HepG2 (cell line): Measurements from ENCODE around the gene ATG13. TPM values are rescaled to one million over a fixed set of nuclear protein-coding genes. Genes with fewer than 3 reads are reported as not detected.

Source experiments
- ARNT ChIP-seq: fragments of 450-650 bp; IDR thresholded peaks from 2 replicates; pipeline ENCODE4 v1.6.1; 2017
- ATAD3A ChIP-seq: sonication (generic); formaldehyde crosslinking; IDR thresholded peaks from 2 replicates; pipeline ENCODE4 v1.4.0; 2020; ENCODE audit warnings: missing genetic modification reagents
- HES4 ChIP-seq: sonication (generic); formaldehyde crosslinking; IDR thresholded peaks from 2 replicates; pipeline ENCODE4 v1.9.0; 2021; ENCODE audit warnings: mild to moderate bottlenecking, missing genetic modification reagents, borderline replicate concordance
- MED1 ChIP-seq: sonication (generic); formaldehyde crosslinking; IDR thresholded peaks from 2 replicates; pipeline ENCODE4 v1.4.0; 2020; ENCODE audit warnings: missing genetic modification reagents
- NPAS2 ChIP-seq: sonication (generic); formaldehyde crosslinking; IDR thresholded peaks from 2 replicates; pipeline ENCODE4 v1.8.0; 2022; ENCODE audit warnings: mild to moderate bottlenecking, missing genetic modification reagents, borderline replicate concordance
- RBM22 ChIP-seq: fragments of 200-400 bp; formaldehyde crosslinking; optimal IDR thresholded peaks from 2 replicates; pipeline ENCODE3; 2017; ENCODE audit warnings: mild to moderate bottlenecking, low read length, moderate library complexity
- YY1 ChIP-seq: IDR thresholded peaks from 2 replicates; pipeline ENCODE4 v1.6.1; 2011; ENCODE audit warnings: low read length, low read depth, moderate library complexity, mild to moderate bottlenecking; ENCODE audit not compliant: insufficient read depth, insufficient replicate concordance
- ZFP91 ChIP-seq: sonication (generic); formaldehyde crosslinking; IDR thresholded peaks from 2 replicates; pipeline ENCODE4 v1.9.0; 2022; ENCODE audit warnings: missing genetic modification reagents, mild to moderate bottlenecking, borderline replicate concordance
- ZNF24 ChIP-seq: fragments of 450-650 bp; IDR thresholded peaks from 2 replicates; pipeline ENCODE4 v1.6.1; 2017; ENCODE audit warnings: antibody characterized with exemption, mild to moderate bottlenecking
- ZNF256 ChIP-seq: sonication (generic); formaldehyde crosslinking; conservative IDR thresholded peaks from 2 replicates; pipeline ENCODE4 v1.4.0; 2020; ENCODE audit warnings: missing genetic modification reagents
- ZNF343 ChIP-seq: sonication (generic); formaldehyde crosslinking; IDR thresholded peaks from 2 replicates; pipeline ENCODE4 v1.4.0; 2020; ENCODE audit warnings: mild to moderate bottlenecking, missing genetic modification reagents
- ZNF432 ChIP-seq: sonication (generic); formaldehyde crosslinking; IDR thresholded peaks from 2 replicates; pipeline ENCODE4 v1.5.0; 2020; ENCODE audit warnings: missing genetic modification reagents, mild to moderate bottlenecking, borderline replicate concordance
- ZNF75D ChIP-seq: sonication (generic); formaldehyde crosslinking; IDR thresholded peaks from 2 replicates; pipeline ENCODE4 v1.8.1; 2023; ENCODE audit warnings: missing genetic modification reagents, mild to moderate bottlenecking, borderline replicate concordance
- ZNF782 ChIP-seq: sonication (generic); formaldehyde crosslinking; IDR thresholded peaks from 2 replicates; pipeline ENCODE4 v1.4.0; 2020; ENCODE audit warnings: missing genetic modification reagents, mild to moderate bottlenecking, borderline replicate concordance
- ZNF841 ChIP-seq: sonication (generic); formaldehyde crosslinking; IDR thresholded peaks from 2 replicates; pipeline ENCODE4 v1.8.1; 2023; ENCODE audit warnings: missing genetic modification reagents, borderline replicate concordance
- ZSCAN29 ChIP-seq: sonication (generic); formaldehyde crosslinking; conservative IDR thresholded peaks from 2 replicates; pipeline ENCODE4 v1.4.0; 2020; ENCODE audit warnings: mild to moderate bottlenecking, missing genetic modification reagents
- polyA plus RNA-seq, 8 experiments: library from polyadenylated mRNA; depleted of rRNA in 3 of 8; stranded (reverse) in 7 of 8; unstranded in 1 of 8; fragments of >200 nt; fragmentation: Illumina TruSeq in 4 of 8; extraction: Trizol in 4 of 8; gene quantifications; 2 replicates each; pipeline versions ENCODE4 v1.2.1 to v1.2.3, GENCODE V29; 2011 to 2016; ENCODE audit warnings: low read depth in 4 of 8, missing spikeins in 1 of 8, mixed read lengths in 1 of 8; ENCODE audit not compliant: insufficient read depth in 1 of 8
- total RNA-seq, 5 experiments: library from RNA; depleted of rRNA; stranded (reverse); fragments of >200 nt; fragmentation: Illumina TruSeq; extraction: Trizol; gene quantifications; 2 replicates each; pipeline ENCODE4 v1.2.3, GENCODE V29; 2016; ENCODE audit warnings: low read depth in 1 of 5
- TF ChIP-seq, protein P1 (sequence below): sonication (generic); formaldehyde crosslinking; IDR thresholded peaks from 2 replicates; pipeline ENCODE4 v1.8.0; 2023; ENCODE audit warnings: mild to moderate bottlenecking, missing genetic modification reagents
- TF ChIP-seq, protein P2 (sequence below): sonication (generic); formaldehyde crosslinking; IDR thresholded peaks from 2 replicates; pipeline ENCODE4 v1.5.0; 2020; ENCODE audit warnings: mild to moderate bottlenecking, missing genetic modification reagents
- TF ChIP-seq, protein P3 (sequence below): sonication (generic); formaldehyde crosslinking; conservative IDR thresholded peaks from 2 replicates; pipeline ENCODE4 v1.4.0; 2020; ENCODE audit warnings: missing genetic modification reagents
- TF ChIP-seq, protein P4 (sequence below): sonication (generic); formaldehyde crosslinking; IDR thresholded peaks from 2 replicates; pipeline ENCODE4 v1.5.1; 2020; ENCODE audit warnings: mild to moderate bottlenecking, missing genetic modification reagents, moderate library complexity

Gene ATG13
- total and polyA plus RNA-seq, 2 of the 13 experiments (the other 11 are each of a cell fraction or from before 2014, with no cell fraction given): 55.0 to 77.3 TPM

- TF ChIP-seq ZNF782 (CRISPR knock-in tag) (no peak), ZFP91 (CRISPR knock-in tag) (no peak), ATAD3A (CRISPR knock-in tag) (no peak), ZNF432 (CRISPR knock-in tag) (no peak), YY1 (no peak), RBM22 (no peak), ZNF841 (CRISPR knock-in tag) (no peak), ZNF24 (no peak), ZNF343 (CRISPR knock-in tag) (no peak), ZNF75D (CRISPR knock-in tag) (no peak), NPAS2 (CRISPR knock-in tag) (no peak), ZNF256 (CRISPR knock-in tag) (no peak), ARNT (no peak), HES4 (CRISPR knock-in tag) (0 out of 2 replicates have a peak, but pooled peaks have one; percentile 48), MED1 (CRISPR knock-in tag) (peak; percentile 36; the same call in 1 of the 2 replicates), ZSCAN29 (CRISPR knock-in tag) (no peak)
- TF ChIP-seq, protein P1, sequence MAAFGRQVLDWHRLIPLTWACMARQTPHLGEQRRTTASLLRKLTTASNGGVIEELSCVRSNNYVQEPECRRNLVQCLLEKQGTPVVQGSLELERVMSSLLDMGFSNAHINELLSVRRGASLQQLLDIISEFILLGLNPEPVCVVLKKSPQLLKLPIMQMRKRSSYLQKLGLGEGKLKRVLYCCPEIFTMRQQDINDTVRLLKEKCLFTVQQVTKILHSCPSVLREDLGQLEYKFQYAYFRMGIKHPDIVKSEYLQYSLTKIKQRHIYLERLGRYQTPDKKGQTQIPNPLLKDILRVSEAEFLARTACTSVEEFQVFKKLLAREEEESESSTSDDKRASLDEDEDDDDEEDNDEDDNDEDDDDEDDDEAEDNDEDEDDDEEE (CRISPR knock-in tag): peak; percentile 72; the same call in 1 of the 2 replicates
- TF ChIP-seq, protein P2, sequence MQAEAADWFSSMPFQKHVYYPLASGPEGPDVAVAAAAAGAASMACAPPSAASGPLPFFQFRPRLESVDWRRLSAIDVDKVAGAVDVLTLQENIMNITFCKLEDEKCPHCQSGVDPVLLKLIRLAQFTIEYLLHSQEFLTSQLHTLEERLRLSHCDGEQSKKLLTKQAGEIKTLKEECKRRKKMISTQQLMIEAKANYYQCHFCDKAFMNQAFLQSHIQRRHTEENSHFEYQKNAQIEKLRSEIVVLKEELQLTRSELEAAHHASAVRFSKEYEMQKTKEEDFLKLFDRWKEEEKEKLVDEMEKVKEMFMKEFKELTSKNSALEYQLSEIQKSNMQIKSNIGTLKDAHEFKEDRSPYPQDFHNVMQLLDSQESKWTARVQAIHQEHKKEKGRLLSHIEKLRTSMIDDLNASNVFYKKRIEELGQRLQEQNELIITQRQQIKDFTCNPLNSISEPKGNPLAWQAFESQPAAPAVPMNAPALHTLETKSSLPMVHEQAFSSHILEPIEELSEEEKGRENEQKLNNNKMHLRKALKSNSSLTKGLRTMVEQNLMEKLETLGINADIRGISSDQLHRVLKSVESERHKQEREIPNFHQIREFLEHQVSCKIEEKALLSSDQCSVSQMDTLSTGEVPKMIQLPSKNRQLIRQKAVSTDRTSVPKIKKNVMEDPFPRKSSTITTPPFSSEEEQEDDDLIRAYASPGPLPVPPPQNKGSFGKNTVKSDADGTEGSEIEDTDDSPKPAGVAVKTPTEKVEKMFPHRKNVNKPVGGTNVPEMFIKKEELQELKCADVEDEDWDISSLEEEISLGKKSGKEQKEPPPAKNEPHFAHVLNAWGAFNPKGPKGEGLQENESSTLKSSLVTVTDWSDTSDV (CRISPR knock-in tag): no peak
- TF ChIP-seq, protein P3, sequence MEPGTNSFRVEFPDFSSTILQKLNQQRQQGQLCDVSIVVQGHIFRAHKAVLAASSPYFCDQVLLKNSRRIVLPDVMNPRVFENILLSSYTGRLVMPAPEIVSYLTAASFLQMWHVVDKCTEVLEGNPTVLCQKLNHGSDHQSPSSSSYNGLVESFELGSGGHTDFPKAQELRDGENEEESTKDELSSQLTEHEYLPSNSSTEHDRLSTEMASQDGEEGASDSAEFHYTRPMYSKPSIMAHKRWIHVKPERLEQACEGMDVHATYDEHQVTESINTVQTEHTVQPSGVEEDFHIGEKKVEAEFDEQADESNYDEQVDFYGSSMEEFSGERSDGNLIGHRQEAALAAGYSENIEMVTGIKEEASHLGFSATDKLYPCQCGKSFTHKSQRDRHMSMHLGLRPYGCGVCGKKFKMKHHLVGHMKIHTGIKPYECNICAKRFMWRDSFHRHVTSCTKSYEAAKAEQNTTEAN (CRISPR knock-in tag): no peak
- TF ChIP-seq, protein P4, sequence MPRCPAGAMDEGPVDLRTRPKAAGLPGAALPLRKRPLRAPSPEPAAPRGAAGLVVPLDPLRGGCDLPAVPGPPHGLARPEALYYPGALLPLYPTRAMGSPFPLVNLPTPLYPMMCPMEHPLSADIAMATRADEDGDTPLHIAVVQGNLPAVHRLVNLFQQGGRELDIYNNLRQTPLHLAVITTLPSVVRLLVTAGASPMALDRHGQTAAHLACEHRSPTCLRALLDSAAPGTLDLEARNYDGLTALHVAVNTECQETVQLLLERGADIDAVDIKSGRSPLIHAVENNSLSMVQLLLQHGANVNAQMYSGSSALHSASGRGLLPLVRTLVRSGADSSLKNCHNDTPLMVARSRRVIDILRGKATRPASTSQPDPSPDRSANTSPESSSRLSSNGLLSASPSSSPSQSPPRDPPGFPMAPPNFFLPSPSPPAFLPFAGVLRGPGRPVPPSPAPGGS: no peak
Measured at GRCh38 chr11:46616551-46617133, 711 bp upstream of the ATG13 start (continued).
